Fibroblast of skin of abdomen (primary cell): ENCODE results near the gene RALBP1.
"Not testable (repeated sequence)": the region's sequence is repeated elsewhere in the genome, so short reads cannot be mapped to it uniquely, and the experiment has no call there.

Experiments used
- DNase-seq: peaks from one replicate; pipeline ENCODE4 v3.0.0-alpha.2; 2013

The RALBP1 gene

GRCh38 chr18:9454061-9454703 is 21.1 kb upstream of the RALBP1 start:
- peak; percentile 48 for DNase-seq

GRCh38 chr18:9455718-9456511 is 19.4 kb upstream of the RALBP1 start:
- DNase-seq = no peak

- DNase-seq = no peak
Observed at GRCh38 chr18:9466127-9466526, 9.2 kb upstream of the RALBP1 start.

GRCh38 chr18:9466846-9467245 is 8.5 kb upstream of the RALBP1 start:
- no peak for DNase-seq

GRCh38 chr18:9468998-9469397 is 6.3 kb upstream of the RALBP1 start:
- DNase-seq = no peak

- DNase-seq = no peak
Observed at GRCh38 chr18:9469685-9470084, 5.6 kb upstream of the RALBP1 start.

- DNase-seq = peak; percentile 86
Observed at GRCh38 chr18:9474108-9474982, 968 bp upstream of the RALBP1 start.

GRCh38 chr18:9475643-9476591 is 604 bp downstream of the RALBP1 start:
- DNase-seq = peak; percentile 21

- DNase-seq = not testable (repeated sequence)
Observed at GRCh38 chr18:9476949-9477348, 1.6 kb downstream of the RALBP1 start.

GRCh38 chr18:9477509-9477908 is 2.2 kb downstream of the RALBP1 start:
- DNase-seq = no peak

- no peak for DNase-seq
Observed at GRCh38 chr18:9478545-9478944, 3.2 kb downstream of the RALBP1 start.

- no peak for DNase-seq
Observed at GRCh38 chr18:9482790-9483189, 7.5 kb downstream of the RALBP1 start.

- DNase-seq = no peak
Observed at GRCh38 chr18:9483526-9483925, 8.2 kb downstream of the RALBP1 start.

- not testable (repeated sequence) for DNase-seq
Observed at GRCh38 chr18:9484856-9485255, 9.5 kb downstream of the RALBP1 start.

GRCh38 chr18:9488538-9488937 is 13.2 kb downstream of the RALBP1 start:
- no peak for DNase-seq

- DNase-seq = no peak
Observed at GRCh38 chr18:9494778-9495331, 19.5 kb downstream of the RALBP1 start.

- DNase-seq = no peak
Observed at GRCh38 chr18:9495465-9495864, 20.2 kb downstream of the RALBP1 start.

- no peak for DNase-seq
Observed at GRCh38 chr18:9495916-9496705, 20.8 kb downstream of the RALBP1 start.

GRCh38 chr18:9506046-9506792 is 30.9 kb downstream of the RALBP1 start:
- no peak for DNase-seq

- DNase-seq = peak; percentile 19
Observed at GRCh38 chr18:9507565-9508088, 32.3 kb downstream of the RALBP1 start.
